GM23338 (cell line): ENCODE results near the gene KRT1.

ENCODE experiments used
- CREB1 ChIP-seq: fragments of 250-450 bp; sonication (Bioruptor Pico); IDR thresholded peaks from 2 replicates; pipeline ENCODE4 v1.5.0; 2020; ENCODE audit warnings: low read depth, mild to moderate bottlenecking, moderate library complexity
- CTCF ChIP-seq, 2 experiments: fragments of 200-600 bp in 1 of 2; sonication (generic) in 1 of 2; conservative IDR thresholded peaks; 2 replicates each; pipeline versions ENCODE4 v1.5.1 to v1.6.1; 2016 to 2017; ENCODE audit warnings: antibody characterized with exemption in 2 of 2, low read depth in 2 of 2, mild to moderate bottlenecking in 2 of 2, moderate library complexity in 1 of 2
- EZH2 ChIP-seq: fragments of 200-600 bp; sonication (generic); IDR thresholded peaks from one replicate; pipeline ENCODE4 v1.8.0; 2017; ENCODE audit warnings: antibody characterized with exemption, mild to moderate bottlenecking, low read depth; ENCODE audit not compliant: unreplicated experiment
- EZH2phosphoT487 ChIP-seq: fragments of 200-600 bp; sonication (generic); IDR thresholded peaks from one replicate; pipeline ENCODE4 v1.8.1; 2018; ENCODE audit warnings: antibody characterized with exemption; ENCODE audit not compliant: unreplicated experiment
- NANOG ChIP-seq: IDR thresholded peaks from 2 replicates; pipeline ENCODE4 v1.6.1; 2016; ENCODE audit warnings: antibody characterized with exemption, borderline replicate concordance
- POLR2AphosphoS5 ChIP-seq: IDR thresholded peaks from 2 replicates; pipeline ENCODE4 v1.6.1; 2016; ENCODE audit warnings: antibody characterized with exemption, low read depth
- REST ChIP-seq: IDR thresholded peaks from one replicate; pipeline ENCODE4 v1.6.1; 2018; ENCODE audit warnings: antibody characterized with exemption; ENCODE audit not compliant: unreplicated experiment
- ZNF331 ChIP-seq: fragments of 250-450 bp; sonication (Bioruptor Pico); IDR thresholded peaks from 2 replicates; pipeline ENCODE4 v1.5.0; 2020; ENCODE audit warnings: low read depth, mild to moderate bottlenecking, moderate library complexity

GRCh38 chr12:52644078-52644415, 36.2 kb downstream of the KRT1 start:
- no peak for TF ChIP-seq CTCF (conservative IDR thresholded peaks at IDR 0.05; ENCODE audit: low read depth in 2 of 2)
- no peak for TF ChIP-seq EZH2phosphoT487
- TF ChIP-seq NANOG, result no peak
- no peak for TF ChIP-seq POLR2AphosphoS5
- TF ChIP-seq REST, result no peak
- no peak for TF ChIP-seq CREB1 (CRISPR knock-in tag)
- TF ChIP-seq EZH2, result no peak
- TF ChIP-seq ZNF331 (CRISPR knock-in tag), result no peak
